HG03139 (cell line): ENCODE measurements around the gene CRYBA2.

Experiments
- ATAC-seq: cut with Tn5 transposase; IDR thresholded peaks from one replicate; pipeline ENCODE4 v1.9.1; 2021; ENCODE audit not compliant: unreplicated experiment

The CRYBA2 gene

GRCh38 chr2:218983263-218983933 lies 9.8 kb downstream of the CRYBA2 start:
- ATAC-seq: no peak

DNA sequence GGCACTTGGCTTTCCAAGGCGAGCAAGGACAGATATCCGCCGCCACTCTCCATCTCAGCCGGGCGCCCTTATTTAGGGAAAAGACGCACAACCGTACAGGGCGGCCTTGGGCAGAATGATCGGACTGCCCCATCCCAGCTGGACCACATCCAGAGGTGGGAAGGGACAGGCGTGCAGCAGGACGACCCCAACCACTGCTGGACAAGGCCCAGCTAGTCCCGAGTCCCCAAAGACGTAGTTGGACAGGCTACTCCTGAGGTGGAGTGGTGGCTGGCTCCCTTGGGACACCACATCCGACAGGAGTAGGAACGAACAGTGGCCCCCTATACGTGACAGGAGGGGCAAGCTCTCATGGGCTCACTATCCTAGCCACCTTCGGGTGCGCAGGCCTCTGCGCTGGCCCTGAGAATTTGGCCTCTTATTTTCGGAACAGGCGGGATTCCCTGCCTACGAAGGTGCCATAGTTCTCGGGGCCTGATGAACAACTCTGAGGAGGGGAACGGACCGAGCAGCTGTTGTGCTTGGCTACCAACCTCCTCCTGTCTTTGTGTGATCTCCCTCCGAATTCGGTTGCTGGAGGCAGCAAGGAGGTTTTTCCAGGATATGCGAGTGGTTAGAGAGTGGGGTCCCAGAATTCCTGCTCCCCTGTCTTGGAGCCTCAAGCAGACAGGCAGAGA lies 10.5 kb downstream of the CRYBA2 start:
- no peak for ATAC-seq

DNA sequence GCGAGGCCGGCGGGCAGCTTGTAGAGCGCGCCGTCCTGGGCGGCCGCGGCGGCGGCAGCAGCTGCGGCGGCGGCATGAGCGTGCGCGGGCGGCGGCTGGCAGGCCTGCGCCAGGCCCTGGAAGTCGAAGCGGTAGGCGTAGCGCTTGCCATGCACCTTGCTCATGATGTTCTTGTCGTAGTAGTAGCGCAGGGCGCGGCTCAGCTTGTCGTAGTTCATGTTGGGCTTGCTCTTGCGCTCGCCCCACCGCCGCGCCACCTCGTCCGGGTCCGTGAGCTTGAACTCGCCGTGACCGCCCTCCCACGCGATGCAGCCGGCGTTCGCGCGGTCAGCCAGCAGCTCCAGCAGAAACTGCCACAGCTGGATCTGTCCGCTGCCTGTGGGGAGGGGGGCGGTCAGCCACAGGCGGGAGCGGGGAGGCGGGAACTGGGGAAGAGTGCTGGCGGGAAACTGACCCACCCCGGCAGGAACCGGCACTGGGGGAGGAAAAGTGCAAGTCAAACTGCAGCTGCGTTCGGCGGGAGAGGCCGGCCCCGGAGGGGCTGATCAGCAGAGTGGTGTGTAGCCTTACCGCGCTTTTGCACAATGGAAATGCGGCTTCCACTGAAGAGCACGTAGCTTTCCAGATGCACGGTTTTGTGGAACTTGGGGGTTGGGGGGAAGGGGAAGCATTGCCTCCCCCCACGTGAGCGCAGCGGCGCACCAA lies 11.2 kb downstream of the CRYBA2 start:
- ATAC-seq: no peak

- no peak for ATAC-seq
These were observed 11.8 kb downstream of the CRYBA2 start for GRCh38 chr2:218981390-218981880.

DNA sequence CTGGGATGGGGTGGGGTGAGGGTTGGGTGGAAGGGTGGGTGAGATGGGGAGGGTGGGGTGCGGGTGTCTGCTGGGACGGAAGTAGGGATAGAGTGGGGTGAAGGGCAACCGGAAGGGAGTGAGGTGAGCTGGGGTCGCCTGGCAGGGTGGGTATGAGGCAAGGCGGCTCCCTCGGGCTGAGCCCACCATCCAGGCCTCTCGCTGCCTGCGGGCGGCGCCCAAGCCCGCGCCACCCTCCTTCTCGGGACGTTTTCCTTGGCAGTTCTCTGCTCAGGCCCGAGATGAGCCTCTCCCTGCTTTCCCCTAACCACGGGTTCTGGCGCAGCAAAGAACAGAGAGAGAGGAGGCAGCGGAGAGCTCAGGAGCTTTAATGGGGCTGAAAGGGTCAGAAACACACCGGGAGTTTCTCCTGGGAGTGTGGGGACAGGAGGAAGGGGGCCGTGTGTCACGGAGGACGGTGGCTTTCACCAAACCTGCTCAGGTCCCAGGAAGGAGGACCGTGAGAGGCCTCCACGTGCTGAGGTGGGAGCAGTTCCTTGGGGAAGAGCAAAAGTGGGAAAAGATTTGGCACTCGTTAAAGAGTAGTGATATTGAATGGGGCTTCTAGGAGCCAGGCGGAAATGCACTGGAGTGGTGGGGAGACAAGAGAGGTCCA lies 12.4 kb downstream of the CRYBA2 start:
- no peak for ATAC-seq

GRCh38 chr2:218979846-218980734 lies 13.1 kb downstream of the CRYBA2 start:
- peak; percentile 76 for ATAC-seq

DNA sequence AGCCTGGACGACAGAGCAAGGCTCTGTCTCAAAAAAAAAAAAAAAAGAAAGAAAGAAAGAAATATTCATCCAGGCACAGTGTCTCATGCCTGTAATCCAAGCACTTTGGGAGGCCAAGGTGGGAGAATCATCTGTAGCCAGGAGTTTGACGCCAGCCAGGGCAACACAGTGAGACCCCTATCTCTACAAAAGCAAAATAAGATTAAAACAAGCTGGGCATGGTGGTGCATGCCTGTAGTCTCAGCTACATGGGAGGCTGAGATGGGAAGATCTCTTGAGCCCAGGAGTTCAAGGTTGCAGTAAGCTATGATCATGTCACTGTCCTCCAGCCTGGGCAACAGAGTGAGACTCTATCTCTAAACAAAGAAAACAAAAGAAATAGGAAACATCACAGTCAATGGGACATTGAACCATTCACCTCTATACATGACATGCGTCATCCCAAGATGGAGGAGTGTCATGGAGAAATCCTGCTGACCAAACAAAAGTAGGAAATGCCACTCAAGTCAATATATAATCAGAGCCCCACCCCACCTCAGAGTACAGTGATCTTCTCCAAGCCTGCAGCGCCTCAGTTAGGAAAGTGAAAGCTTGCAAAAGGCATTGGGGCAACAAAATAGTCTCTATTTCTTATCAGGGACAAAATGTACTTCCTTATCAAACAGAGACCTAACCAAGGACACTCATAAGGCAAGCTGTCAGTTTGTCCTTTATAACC lies 18.0 kb downstream of the CRYBA2 start:
- ATAC-seq: no peak

DNA sequence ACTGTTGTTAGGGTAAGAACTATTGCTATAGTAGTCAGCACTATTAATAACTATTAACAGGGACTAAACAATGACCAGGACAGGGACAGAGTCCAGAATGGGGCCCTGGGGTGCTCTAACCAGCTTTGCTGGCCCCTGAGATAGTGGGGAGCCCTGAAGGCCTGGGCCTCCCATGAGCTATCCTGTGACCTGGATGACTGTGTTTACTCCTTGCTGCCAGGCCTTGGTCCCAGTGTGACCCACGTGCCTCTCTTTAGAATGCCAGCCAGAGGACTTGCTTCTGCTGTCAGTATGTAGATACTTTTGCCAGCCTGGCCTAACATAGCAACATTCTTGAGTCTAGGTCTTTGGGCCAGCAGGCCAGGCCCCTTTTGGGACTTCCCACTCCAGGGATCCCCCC lies 22.3 kb downstream of the CRYBA2 start:
- ATAC-seq: no peak

DNA sequence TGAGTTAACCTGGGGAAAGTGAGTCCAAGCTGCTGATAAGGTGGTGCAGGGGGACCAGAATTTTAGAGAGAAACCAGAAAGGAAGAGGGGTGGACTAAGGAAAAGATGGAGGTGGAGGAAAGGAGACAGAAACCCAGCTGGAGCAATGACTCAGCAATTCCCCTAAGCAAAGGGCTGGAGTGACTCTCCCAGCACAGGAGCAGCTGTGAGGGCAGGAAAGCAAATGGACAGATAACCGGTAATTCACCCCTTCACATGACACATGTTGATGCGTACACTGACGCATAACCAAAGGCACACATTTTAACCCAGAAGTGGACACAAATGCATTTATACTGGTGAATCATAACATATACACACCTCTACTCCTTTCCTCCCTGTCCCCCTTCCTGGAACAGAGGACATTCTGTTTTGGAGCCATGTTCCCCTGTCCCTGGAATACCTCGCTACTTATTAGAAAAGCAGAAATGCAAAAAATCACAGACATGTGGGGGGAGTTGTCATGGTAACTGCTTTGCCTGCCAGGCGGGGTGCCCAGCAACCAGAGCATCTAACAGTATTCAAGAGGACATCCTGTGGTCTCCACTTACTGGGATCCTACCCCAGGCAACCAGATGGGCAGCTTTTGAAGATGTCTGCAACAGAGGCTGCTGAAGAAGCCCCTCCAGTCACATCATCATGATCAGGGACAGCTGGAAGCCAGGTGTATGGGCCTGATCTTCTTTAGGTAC lies 29.0 kb downstream of the CRYBA2 start:
- no peak for ATAC-seq

DNA sequence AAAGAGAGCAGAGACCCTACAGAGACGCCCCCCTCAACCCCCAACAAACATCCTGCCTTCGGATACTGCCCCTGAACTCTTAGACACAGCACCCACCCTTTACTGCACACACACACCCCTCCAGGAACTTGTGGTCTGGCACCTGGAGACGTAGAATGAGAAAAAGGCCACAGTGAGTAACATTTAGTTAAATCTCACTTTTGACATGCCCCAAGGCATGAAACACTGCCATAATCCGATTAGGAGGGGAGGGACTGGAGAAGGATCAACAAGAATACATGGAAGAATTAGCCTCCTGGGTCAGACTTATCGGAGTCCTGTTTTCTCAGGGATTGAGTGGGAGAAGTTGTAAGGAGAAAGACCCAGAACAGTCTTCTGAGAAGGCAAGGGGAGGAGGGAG lies 29.6 kb downstream of the CRYBA2 start:
- no peak for ATAC-seq

DNA sequence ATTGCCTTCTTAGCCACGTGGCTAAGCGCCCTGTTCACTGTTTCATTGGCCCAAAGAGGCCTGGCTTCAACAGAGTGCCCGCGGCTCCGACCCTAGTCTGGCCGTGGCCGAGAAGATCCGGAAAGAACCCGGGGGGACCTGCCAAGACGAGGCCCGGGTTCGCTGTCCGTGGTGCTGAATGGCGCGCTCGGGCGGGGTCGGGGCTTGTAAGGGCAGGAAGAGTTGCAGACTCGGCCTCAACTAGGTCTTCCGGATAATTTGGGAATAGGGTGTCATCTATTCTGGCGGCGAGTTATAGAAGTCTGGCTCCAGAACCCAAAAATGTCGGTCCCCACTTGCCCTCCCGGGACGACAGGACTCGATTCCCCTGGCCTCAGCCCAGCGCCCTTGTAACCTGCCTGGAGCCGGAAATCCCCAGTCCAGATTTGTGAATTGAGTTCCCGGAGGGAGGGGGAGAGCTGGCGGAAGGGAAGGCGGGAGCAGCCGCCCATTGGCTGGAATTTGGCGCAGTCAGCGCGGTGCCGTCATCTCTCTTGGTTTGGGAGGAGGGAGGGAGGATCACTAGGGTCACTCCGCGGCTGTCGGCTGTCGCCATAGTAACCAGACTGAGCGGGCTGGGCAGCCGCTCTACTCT lies 30.2 kb downstream of the CRYBA2 start:
- no peak for ATAC-seq

DNA sequence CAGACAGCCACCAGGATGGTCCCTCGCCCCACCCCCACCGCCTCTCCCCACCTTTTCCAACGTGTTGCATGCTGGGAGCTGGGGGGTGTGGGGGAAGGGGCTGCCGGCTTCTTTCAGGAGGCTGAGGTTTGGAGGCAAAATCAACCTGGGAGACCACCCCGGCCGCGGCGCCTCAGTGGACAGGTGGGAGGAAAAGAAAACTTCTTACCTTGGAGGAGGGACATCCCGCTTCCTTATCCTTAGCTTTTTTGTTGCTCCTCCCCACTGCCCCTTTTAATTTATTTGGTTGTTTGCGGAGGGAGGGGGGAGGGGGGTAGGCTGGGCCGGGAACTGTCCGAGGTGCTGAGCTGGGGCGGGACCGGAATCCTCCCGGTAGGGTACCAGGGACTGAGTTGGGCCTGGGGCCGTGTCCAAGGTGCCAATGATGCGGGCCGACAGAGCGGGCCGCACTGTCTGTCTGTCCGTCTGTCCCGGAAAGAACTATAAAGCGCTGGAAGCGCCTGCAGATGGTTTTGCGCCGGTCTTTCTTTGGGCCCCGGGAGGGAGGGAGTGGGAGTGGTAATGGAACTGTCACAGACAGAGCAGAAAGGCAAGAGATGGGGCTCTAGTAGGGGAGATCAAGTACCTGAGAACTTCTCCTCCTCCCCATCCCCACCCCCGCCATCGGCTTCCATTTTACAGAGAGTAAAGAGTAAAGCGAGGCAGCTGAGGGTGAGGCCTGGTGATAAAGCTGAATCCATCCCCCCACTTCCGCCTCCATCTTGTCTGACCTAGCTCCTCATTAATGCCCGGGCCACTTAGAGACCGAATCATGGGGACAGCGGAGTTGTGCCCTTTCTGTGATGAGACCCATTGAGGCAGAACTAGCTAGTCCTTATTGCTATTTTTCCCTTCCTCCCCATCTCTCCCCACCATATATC lies 31.3 kb downstream of the CRYBA2 start:
- no peak for ATAC-seq

GRCh38 chr2:218961229-218961628 lies 32.0 kb downstream of the CRYBA2 start:
- ATAC-seq: no peak

DNA sequence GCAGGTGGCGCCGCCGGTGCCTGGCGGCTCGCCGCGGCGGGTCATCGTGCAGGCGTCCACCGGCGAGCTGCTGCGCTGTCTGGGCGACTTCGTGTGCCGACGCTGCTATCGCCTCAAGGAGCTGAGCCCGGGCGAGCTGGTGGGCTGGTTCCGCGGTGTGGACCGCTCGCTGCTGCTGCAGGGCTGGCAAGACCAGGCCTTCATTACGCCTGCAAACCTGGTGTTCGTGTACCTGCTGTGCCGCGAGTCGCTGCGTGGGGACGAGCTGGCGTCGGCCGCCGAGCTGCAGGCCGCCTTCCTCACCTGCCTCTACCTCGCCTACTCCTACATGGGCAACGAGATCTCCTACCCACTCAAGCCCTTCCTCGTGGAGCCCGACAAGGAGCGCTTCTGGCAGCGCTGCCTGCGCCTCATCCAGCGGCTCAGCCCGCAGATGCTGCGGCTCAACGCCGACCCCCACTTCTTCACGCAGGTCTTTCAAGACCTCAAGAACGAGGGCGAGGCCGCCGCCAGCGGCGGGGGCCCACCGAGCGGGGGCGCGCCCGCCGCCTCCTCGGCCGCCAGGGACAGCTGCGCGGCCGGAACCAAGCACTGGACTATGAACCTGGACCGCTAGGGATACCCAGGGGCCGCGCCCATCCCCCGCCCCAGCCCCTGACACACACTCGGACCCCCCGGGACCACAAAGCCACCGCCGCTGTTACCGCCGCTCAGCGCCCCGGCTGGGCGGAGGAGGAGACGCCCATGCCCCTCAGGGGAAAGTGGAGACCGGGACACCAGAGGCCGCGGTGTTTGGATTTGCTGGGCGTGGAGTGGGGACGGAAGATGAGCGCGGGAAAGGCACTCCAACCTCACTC lies 32.7 kb downstream of the CRYBA2 start:
- ATAC-seq: no peak

DNA sequence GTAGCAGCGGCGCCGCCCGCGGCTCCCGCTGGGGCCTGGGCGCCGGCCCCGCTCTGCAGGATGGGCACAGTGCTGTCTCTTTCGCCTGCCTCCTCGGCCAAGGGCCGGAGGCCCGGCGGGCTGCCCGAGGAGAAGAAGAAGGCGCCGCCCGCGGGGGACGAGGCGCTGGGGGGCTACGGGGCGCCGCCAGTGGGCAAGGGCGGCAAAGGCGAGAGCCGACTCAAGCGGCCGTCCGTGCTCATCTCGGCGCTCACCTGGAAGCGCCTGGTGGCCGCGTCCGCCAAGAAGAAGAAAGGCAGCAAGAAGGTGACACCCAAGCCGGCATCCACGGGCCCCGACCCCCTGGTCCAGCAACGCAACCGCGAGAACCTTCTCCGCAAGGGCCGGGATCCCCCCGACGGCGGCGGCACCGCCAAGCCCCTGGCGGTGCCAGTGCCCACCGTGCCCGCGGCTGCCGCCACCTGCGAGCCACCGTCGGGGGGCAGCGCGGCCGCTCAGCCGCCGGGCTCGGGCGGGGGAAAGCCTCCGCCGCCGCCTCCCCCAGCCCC lies 33.4 kb downstream of the CRYBA2 start:
- no peak for ATAC-seq

DNA sequence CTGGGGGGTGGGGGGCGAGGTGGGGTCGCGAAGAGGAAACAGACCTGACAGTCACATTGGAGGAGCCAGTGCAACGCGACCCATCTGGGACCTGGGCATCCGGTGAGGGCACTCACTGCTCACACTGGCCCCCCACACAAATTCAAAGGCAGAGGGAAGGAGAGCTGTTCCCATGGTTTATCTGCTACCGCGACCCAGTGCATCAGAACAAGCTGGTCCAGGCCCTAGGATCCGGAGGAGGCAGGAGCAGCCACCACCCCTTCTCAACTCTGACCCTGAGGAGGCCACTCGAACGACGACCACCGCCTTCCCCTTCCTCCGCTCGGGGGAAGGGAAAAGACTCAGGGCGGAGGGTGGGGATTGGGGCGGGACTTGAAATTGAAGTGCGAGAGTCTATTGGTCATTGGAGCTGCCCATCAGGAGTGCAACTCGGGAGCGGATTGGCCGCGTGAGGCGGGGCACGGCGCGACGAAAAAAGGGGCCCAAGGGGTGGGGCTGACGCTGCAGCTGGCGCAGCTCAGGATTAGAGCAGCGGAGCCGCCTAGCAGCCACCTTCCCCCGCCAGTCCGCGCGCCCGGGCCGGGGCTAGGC lies 34.0 kb downstream of the CRYBA2 start, which contains the start of gene CDK5R2:
TSS of gene CDK5R2 (plus strand) at position 526 of the 591 bp plus-strand sequence. CDS start 155 bp downstream, outside the sequence.
- ATAC-seq: peak; percentile 96
